GM18519 (cell line): ENCODE results near the gene UCP3.

Experiments used
- ATAC-seq: cut with Tn5 transposase; IDR thresholded peaks from one replicate; pipeline ENCODE4 v1.9.1; 2021; ENCODE audit warnings: mild to moderate bottlenecking, moderate library complexity; ENCODE audit not compliant: unreplicated experiment, low FRiP score

Gene UCP3

DNA sequence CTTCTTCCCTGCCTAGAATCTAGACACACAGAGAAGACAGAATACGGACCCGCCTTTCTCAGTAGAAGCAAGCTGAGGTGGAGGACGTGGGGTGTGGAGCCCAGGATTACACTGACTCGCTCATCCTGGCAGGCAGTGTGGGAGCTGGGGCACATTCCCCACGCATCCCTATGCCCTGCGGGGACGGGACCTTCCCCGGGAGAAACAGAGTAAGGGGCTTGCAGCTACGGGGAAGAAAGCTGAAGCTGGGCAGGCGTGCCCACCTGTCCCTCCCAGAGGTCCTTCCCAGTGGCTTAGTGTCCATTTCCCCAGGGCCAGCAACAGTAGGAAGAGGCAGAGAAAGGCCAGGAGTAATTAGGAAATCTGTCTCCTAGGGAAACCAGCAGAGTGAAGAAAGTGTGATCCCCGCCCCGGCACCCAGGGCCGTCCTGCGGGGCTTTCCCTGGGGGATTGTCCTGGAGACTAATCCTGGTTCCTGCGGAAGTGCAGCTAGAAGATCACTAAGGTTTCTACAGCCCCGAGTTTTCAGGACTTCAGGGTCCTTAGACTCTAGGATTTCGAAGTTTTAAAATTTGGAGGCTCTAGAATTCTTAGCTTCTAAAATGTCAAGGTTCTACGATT is 50.3 kb downstream of the UCP3 start:
- no peak for ATAC-seq

DNA sequence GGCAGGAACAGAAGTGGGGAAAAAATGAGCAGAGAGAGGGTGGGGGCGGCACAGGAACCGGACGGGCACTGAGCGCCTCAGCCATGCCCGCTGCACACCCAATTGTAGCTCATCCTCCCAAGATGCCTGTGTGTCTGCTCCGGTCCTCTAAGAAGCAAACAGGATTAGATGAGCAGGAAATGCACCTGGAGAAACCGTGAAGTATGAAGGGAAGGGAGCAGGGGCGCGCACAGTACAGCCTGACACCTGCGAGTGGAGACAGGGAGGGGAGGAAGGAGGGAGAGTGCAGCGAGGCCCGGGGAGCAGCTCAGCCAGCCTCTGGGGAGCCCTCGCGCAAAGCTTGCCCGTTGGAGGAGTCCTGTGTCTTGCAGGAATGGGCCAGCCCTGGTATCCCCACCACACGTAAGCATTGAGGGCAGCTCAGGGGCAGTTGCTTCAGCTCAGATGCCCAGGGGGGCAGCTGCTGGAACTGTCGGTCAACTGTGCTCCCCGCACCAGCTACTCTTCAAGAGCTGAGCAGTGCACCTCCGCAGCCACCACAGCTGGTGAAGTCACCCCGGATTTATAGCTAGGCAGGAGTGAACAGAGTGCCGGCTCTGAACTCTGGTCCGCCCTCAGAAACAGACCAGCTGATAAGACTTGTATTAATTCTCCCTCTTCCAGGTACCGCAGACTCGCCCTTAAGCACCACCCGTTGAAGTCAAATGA is 51.1 kb downstream of the UCP3 start:
- no peak for ATAC-seq

DNA sequence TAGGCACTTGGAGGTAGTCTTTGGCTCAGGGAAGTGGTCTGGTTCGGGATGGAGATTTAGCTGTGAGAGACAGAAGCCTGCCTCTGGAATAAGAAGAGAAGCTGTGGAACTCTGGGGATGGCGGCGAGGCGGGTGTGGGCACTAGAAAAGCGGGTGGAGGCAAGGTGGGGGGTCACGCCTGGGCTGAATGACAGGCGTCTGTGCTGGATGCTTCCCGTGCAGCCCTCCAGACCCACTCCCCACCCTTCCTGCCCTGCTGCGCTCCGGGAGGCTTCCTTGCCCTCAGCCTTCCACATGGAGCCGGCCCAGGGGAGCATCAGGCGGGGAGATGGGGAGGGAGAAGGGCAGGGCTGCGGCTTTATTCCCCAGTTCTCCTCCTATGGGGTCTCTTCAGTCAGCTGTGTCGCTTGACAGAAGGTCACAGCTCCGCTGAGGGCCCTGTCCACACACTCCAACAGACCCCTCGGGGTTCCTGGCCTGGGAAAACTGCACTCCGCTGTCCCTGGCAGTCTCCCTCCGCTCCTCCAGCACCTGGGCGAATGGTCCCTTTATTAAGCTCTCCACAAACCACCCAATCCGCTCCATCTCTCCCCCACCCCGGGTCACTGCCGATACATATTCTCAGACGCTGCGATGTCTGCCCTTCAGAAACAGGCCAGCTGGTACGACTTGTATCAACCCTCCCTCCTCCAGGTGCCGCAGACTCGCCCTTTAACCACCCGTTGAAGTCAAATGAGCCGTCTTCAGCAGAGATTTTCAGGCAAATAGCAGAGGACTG is 51.8 kb downstream of the UCP3 start:
- ATAC-seq, result no peak

DNA sequence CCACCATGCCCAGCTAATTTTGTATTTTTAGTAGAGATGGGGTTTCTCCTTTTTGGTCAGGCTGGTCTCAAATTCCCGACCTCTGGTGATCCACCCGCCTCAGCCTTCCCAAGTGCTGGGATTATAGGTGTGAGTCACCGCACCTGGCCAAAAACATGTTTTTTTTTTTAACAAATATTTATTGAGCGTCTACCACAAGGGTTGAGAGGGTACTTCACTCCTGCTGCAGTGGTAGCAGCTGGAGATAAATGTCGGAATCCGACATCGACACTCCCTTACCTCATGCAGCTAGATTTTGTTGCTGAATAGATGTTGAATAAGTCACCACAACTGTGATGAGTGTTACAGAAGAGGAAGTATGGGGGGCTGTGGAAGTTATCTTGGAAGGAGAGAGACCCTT is 57.1 kb downstream of the UCP3 start:
- no peak for ATAC-seq

DNA sequence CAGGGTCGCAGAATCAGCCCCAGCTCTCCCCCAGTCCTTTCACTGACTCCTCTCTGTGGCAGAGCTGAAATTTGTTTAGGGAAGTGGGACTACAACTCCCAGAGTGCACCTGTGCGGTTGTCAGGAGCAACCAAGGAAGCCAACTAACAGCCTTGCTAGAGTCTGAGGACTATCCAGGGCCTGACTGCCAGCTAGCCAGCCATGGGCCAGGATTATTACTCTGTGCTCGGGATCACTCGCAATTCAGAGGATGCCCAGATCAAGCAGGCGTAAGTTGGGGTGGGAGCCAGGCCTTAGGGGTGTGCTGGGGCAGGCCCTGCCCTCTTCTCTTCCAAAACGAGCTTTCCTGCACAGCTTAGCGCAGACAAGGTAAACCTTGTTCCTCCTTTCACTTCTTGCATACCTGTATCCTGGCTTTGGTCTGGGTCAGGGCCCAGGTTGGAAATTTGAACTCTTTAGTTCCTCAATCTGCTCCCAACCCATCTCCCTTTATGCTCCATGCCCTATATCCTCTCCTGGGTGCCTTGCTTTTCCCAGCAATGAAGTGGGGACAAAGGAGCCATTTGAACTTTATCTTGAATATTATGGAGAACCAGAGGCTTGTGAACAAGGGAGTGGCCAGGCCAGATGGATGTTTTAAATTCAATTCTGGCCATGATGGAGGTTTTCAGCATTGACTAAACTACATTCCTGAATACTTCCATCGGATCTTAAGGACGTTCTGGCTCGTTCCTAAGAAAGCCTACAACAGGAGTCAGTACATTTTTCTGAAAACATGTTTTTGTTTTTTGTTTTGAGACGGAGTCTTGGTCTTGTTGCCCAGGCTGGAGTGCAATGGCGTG is 57.8 kb downstream of the UCP3 start, which contains the start of gene DNAJB13:
DNAJB13 (plus strand) TSS at position 158 of the 842 bp plus-strand sequence; CDS start at position 202, 44 bp downstream.
- peak; percentile 67 for ATAC-seq
